NCI-H146 treated with DMSO at 0.1 percent for 48 hours (cell line): ENCODE results near the gene SORCS2.

ENCODE experiments used
- DNase-seq: peaks from one replicate; lab custom pipeline; 2025; ENCODE audit not compliant: unreplicated experiment; lab: John Stamatoyannopoulos, UW

Gene SORCS2

DNA sequence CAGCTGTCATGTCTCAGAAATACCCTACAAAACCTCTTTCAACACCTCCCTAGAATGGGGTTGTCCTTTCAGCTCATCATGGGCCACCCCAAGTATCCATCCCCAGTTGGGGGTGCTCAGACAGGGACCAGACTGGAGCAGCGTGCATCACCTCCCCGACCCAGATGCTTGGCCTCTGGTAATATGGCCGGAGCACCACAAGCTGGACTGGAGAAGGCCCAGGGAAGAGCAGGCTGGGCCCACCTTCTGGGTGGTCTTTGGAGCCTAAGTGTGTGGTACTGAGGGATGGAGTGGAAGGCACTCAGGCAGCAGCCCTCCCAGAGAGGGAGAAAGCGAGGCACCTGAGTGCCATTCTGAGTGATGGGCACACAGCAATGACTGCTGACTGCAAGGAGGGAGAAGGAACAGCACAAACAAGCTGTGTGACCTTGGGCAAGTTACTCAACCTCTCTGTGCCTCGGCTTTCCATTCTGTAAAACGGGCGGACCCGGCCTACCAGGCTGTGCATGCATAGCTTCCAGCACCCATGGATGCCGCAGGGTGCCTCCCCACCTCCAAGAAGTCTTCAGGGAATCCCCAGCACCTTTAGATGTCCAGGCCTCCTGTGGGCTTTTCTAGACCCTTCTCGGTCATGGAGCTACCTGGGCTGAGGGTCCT lies 519.1 kb downstream of the SORCS2 start:
- no peak for DNase-seq

DNA sequence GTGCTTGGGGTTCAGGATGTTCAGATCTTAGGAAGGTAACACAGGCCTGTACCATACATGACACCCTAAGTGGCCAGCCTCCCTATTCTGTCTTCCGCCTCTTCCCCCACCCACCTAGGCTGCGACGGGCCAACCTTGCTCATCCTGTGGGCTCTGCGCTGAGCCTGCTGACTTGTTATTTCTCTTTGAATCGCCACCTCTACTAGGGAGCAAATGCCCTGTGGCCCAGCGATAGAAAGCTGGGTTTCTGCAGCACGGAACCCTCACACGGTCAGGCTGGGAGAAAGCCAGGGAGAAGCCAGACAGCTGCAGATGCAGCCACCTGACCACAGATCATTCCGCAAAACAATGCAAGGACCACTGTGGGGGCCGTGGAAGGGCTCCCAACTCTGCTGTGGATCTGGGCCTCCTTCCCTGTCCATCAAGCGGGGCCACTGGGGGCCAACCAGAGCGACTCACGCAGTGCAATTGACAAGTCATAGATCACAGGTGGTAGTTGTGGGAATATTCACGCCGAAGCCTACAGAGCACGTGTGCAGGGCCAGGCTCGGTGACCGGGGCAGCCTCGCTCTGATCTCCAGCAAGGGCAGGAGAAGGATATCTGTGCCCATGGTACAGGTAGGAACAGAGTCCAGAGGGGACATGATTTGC lies 519.8 kb downstream of the SORCS2 start:
- DNase-seq, result no peak

DNA sequence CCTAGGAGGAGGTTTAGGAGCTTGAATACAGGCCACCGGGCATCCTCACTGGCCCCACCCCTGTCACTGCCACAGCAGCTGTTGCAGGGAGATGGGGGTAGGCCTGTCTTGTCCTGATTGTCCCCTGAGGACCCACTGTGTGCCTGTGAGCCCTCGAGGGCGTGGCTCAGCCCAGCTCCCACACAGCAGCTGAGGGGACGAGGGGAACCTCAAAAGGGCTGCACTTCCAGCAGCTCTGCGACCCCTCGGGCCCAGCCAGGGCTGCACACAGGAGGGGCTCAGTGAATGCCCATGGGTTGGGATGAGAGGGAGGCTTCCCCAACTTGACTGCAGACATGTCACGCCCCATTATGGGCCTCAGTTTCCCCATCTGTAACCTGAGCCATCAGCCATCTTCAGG lies 521.4 kb downstream of the SORCS2 start:
- DNase-seq, result no peak

DNA sequence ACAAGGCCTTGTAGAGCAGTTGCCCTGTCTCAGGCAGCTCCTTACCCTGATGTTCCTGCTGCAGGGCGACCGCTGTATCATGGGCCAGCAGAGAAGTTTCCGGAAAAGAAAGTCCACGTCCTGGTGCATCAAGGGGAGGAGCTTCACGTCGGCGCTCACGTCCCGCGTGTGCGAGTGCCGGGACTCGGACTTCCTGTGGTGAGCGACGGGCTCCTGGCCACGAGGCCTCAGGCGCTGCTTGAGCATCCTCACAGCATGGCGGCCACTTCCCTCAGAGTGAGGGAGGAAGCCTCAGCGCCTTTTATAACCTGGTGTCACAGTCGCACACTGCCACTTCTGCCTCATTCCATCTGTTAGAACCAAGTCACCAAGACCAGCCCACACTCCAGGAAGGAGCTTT lies 521.8 kb downstream of the SORCS2 start:
- no peak for DNase-seq

DNA sequence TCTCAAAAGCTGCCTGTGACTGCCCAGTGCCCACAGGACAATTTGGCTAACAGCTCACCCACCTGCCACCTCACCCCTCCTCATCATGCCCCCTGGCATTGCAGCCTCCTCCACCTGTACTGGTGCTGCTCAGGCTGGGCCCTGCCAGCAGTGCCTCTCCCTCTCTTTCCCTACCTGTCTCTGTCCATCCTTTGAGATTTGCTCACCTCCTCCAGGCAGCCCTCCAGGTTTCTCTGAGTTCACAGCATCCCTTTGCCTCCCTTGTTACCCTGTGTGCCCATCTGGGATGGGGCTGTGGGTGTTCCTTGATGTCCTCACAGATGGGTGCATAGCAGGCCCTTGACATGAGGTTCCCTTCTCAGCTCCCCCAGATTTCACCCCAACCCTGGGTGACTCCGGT lies 522.4 kb downstream of the SORCS2 start:
- no peak for DNase-seq

DNA sequence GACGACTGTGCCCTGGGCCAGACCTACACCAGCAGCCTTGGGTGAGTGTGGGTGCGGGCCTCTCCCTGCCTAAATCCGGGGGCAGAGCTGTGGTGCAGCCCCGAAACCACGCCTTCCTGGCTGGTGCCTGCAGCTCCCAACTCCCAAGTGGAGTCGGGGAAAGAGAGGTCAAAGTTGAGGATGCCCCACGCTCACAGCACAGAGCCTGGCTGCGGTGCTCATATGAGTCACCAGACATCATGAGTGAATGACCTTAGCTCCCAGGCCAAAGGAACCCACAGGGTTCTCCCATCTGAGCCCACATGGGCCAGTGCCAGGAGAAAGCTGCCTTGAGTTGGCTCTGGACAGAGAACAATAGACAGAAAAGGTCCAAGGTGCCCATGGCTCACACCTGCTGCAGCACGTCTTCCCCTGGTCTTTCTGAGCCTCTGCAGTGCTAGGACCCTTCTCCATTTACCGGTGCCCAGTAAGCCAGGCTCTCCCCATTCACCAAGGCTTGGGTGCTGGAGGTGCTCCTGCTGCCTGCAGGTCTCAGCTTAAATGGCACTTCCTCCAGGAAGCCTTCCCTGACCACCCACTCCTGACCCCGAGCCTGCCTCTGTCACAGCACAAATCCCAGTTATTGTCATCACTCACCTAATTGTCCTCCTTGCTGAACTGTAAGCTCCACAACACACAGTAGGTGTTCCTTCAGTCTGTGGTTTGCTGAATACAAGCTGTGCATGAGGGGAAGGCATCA lies 523.1 kb downstream of the SORCS2 start:
- DNase-seq, result no peak

DNA sequence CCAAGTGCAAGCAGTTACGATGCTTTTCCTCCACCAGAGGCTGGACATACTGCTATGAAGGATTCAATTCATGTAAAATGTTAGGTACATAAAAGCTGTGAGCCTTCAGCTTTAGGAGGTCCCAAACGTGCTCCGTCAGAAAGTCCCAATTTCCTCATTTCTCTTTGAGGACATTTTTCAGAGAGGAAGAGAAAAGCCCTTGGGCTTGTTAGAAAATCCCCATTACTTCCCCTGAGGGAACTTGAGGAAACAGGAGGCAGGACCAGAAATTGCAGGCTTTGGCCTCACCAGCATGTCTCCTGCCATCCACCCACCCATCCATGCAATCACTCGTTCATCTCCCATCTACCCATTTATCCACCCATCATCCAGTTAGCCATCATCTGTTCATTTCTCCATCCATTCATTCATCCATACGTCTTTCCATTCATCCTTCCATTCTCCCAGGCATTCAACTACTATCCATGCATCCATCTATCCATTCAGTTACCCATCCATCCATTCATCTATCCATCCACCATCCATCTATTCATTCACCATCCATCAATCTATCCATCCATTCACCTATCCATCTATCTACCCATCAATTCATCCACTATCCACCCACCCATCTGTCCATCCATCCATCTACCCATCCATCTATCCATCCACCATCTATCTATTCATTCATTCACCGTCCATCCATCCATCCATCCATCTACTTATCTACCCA lies 523.8 kb downstream of the SORCS2 start:
- no peak for DNase-seq

DNA sequence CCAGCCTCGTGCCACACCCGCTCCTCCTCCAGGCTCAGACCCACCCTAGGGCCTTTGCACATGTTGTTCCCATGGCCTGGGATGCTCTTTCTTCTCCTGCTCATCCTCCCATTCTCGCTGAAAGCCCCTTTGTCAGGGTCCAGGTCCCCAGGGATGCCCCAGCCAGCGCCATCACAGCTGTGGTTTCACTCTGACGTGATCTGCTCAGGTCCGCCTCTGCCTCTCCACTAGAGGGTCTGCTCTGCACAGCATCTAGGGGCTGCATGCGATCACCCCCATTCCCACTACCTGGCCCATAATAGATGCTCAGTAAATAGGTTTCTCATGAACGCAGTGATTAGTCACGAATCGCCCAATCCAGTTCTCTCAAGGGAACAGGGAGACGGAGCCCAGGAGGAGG lies 524.8 kb downstream of the SORCS2 start:
- no peak for DNase-seq

DNA sequence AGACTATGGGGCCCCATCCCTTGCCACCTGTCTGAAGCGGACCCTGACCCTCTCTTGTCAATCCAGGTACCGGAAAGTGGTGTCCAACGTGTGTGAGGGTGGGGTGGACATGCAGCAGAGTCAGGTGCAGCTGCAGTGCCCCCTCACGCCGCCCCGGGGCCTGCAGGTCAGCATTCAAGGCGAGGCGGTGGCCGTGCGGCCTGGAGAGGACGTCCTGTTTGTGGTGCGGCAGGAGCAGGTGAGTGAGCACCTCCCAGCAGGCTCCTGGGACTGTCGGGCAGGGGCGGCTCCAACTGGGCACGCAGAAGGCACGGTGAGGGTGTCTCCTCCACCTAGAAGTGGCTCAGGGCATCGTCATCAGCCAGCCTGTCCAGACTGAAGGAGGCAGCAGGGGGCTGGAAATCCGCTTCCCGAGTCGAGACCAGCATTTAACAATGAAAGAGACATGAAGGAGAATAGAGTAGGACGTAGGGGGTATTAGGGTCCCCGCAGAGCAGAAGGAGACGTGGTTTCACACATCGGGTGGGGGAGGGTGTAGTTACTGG lies 525.7 kb downstream of the SORCS2 start:
- DNase-seq, result no peak

DNA sequence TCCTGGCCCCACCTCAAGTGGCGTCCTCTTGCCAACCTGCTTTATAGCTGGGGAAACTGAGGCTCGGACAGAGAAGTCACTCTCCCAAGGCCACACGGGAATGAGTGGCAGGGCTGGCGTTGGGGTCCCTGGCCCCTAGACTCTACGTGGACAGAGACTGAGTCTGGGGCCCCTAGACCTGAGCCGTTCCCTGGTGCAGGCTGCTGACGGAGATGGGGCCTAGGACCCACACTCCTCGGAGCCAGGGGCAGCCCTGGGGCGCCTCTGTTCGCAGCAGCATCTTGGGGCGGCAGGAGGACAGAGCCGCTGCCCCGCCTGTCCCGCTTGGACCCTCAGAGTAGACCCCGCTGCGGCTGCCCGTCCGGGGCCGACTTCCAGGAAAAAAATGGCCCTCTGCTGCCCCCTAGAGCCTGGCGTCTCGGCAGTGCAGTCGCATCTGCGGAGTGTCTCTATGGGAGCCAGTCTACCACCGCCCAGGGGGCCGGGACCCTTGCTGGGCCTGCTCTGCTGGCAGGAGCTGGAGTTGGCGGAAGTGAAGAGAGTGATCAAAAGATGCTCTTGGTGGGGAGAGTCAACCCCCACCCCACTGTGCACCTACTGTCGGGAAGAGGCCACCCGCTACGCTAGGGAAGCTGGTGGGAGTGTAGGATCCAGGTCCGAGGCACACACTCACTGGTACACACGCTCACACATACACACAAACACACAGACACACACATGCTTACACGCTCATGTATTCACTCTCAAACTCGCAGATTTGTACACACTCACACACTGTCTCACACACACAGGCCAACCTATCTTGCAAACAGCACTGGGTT lies 527.2 kb downstream of the SORCS2 start:
- no peak for DNase-seq

DNA sequence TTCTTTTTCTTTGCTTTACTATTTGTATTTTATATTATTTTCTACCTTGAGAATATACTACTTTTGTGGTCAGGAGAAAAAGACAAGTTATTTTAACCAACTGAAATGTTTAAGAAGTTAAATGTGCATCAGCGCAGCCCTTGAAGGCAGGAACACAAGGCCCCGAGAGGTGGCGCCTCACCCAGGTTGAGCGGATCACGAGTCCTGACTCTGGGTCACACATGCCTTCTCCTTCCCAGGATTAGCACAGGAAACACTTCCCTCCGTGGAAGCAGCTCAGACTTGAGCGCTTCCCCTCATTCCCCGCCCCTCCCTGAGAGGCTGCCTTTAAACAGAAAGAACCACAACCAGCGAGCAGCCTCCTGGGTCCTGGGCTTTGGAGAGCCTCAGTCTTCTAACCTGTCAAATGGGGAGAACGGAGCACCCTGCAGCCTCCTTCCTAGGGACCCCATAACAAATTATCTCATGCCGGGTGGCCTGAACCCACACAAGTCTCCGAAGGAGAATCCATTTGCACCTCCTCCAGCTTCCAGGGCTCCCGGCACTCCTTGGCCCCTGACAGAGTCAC lies 529.7 kb downstream of the SORCS2 start:
- no peak for DNase-seq

DNA sequence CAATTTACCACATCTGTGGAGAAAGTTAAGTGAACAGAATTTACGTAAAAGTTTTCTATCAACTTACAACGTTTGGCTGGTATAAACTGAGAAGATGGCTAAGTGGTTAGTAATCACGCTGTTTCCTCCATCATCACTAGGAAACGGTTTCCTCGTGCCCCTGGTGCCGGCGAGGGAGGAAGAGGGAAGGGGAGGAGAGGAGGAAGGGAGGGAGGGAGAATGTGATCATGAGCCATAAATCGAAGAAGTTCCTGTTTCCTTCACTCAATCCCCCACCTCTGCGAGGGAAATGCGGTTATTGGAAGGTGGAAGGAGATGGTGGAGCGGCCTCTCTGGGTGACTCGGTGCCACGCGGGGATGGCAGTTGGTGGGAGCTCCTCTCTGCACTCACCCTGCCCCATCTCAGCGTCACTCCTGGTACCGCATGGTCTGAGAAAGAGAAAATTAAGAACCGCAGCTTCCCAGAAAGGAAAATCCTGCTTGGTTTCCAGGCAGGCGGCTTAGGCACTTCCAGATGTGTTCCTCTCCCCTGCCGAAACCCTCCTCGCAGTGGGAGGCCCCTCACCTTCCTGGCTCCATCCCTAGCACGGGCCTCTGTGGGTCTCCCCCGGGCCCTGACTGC lies 530.5 kb downstream of the SORCS2 start:
- DNase-seq, result no peak

DNA sequence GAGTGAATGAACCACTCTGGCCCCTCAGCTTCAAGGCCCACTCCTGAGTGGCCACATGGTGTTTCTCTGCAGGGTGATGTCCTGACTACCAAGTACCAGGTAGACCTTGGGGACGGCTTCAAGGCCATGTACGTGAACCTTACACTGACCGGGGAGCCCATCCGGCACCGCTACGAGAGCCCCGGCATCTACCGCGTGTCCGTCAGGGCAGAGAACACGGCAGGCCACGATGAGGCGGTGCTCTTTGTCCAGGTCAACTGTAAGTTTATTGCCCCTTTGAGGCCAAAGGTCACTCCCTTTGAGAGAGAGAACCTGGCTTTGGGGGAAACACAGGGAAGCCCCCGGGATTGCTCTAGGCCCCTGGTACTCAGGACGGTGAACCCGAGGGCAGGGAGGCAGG lies 531.3 kb downstream of the SORCS2 start:
- DNase-seq, result no peak

DNA sequence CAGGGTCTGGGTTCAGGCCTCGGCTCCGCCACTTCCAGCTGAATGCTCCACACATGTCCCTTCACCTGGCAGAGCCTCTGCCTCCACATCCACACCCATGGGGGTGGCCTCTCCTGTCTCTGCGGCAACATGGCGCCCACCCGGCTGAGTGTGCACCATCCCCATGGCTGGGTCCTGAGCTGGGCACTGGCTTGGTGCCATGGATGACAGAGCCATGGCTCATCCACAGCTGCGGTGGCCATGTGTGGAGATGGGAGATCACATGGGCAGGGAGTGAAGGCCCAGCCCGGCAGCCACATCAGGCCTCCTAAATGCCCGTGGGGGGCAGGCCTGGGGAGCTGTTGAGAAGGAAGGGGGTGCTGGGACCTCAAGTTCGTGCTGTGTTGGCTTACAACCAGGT lies 533.6 kb downstream of the SORCS2 start:
- DNase-seq, result no peak

DNA sequence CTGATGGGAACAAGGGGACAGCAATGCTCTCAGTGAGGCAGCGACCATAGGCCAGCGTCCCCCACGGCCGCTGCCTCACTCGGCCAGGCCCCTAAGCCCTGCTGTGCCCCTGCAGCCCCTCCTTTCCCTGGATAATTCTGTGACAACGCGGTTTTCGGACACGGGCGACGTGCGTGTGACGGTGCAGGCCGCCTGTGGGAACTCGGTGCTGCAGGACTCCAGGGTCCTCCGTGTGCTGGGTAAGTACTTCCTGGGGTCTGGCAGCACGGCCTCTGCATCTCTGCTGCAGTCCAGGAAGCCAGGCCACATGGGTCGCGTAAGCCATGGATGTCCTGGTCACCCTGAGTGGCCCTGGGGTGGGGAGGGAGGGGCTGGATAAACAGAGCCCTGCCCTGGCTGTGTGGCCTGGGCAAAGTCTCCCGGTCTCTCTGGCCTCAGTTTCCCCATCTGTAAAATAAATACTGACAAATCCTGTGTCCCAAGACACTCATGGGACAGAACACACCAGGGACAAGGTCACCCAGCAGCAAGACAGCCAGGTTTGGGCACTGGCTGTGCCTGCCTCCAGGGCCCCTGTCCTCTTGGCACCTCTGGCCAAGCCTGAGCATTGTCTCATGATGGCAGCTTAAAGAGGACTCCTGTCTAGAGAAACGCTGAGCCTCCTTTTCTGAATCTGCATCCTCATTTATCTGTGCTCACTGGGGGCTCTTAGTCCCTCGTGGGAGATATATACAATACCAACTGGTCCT lies 534.5 kb downstream of the SORCS2 start:
- DNase-seq, result no peak

DNA sequence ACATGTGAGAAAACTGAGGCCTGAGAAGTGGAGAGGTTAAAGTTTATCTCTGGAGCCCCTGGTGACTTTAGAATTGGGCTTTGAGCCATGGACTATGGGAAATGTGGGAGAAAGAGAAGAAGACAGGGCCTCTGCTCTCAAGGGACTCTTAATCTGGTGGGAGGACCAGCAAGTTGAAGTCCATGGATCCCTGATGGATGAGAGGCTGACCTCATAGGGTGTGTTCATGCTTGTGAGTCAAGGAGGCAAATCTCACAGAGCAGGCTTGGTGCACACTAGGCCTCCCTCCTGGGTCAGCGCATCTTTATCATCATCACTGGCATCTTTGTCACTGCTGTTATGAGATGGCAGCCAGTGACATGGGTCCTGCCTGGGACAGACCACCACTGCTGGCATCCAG lies 535.4 kb downstream of the SORCS2 start:
- DNase-seq, result no peak

DNA sequence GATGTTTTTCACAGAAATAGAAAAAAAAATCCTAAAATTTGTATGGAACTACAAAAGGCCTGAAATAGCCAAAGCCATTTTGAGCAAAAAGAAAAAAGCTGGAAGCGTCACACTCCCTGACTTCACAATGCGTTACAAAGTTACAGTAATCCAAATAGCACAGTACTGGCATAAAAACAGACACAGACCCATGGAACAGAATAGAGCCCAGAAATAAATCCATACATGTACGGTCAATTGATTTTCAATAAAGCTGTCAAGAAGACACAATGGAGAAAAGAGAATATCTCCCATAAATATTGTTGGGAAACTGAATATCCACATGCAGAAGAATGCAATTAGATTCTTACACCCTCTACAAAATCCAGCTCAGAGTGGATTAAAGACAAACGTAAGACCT lies 539.1 kb downstream of the SORCS2 start:
- no peak for DNase-seq

DNA sequence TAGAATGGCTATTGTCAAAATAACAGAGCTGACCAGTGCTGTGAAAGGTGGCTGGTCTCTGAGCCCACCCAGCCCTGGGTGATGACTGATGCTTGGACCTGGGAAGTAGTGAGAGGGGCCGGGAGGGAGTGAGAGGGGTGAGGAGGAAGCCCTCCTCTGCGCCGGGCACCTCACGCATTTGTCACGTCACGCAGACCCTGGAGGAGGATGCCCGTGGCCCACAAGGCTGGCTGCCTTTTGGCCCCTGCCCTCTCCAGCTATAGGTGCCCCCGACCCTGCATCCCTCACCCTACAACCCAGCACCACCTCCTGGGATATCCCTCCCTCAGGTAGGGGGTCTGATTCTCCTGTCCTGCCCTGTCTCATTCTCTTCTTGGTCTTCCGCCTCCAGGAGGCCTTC lies 539.9 kb downstream of the SORCS2 start:
- no peak for DNase-seq

DNA sequence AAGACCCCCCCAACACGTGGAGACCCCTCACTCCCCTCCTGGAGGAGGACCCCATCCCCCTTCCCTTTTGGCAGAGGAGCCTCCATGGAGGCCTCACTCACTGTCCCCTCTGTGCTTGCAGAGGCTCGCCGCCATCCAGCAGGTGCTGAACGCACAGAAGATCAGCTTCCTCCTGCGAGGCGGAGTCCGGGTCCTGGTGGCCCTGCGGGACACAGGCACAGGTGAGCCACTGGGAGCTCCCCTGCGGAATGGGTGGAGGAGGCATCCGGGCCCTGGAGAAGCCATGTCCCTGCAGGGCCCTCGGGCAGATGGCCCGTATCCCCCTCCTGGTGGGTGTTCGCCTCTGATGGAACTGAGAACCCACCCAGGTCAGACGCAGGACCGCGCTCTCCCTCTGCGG lies 540.9 kb downstream of the SORCS2 start:
- DNase-seq, result no peak
